Neuronal stem cell (in vitro differentiated cells): ENCODE results near the gene HSPG2.

Source experiments
- DNase-seq: peaks from one replicate; pipeline ENCODE4 v3.0.0-alpha.2; 2013; ENCODE audit warnings: low spot score
- H2AFZ ChIP-seq: one replicate; pipeline ENCODE4 v1.6.1; 2013; ENCODE audit warnings: mild to moderate bottlenecking, low read length, inconsistent platforms
- H2AK5ac ChIP-seq: 2 replicates; pipeline ENCODE4 v1.6.1; 2013; ENCODE audit warnings: low read depth, mild to moderate bottlenecking, inconsistent platforms, low read length, moderate library complexity, mixed read lengths
- H2BK120ac ChIP-seq: 2 replicates; pipeline ENCODE4 v1.6.1; 2013; ENCODE audit warnings: low read depth, mild to moderate bottlenecking, inconsistent platforms, low read length, moderate library complexity, mixed read lengths
- H2BK12ac ChIP-seq: one replicate; pipeline ENCODE4 v1.6.1; 2013; ENCODE audit warnings: low read length, inconsistent platforms
- H2BK15ac ChIP-seq: 2 replicates; pipeline ENCODE4 v1.6.1; 2013; ENCODE audit warnings: mild to moderate bottlenecking, low read length, inconsistent platforms, mixed read lengths
- H2BK5ac ChIP-seq: one replicate; pipeline ENCODE4 v1.6.1; 2013; ENCODE audit warnings: inconsistent platforms, mild to moderate bottlenecking, low read length, moderate library complexity
- H3K14ac ChIP-seq: one replicate; pipeline ENCODE4 v1.6.1; 2013; ENCODE audit warnings: low read length, inconsistent platforms
- H3K18ac ChIP-seq: 2 replicates; pipeline ENCODE4 v1.6.1; 2013; ENCODE audit warnings: low read length, inconsistent platforms
- H3K23ac ChIP-seq: 2 replicates; pipeline ENCODE4 v1.6.1; 2013; ENCODE audit warnings: low read depth, mild to moderate bottlenecking, mixed read lengths, low read length, inconsistent platforms; ENCODE audit not compliant: poor library complexity
- H3K27ac ChIP-seq: replicated peaks from 3 replicates; pipeline ENCODE4 v1.5.1; 2013; ENCODE audit warnings: low read length, inconsistent platforms
- H3K27me3 ChIP-seq, 3 experiments: 2 replicates each; pipeline ENCODE4 v1.6.1; 2013; ENCODE audit warnings: low read length in 3 of 3, mild to moderate bottlenecking in 2 of 3, inconsistent platforms in 1 of 3, low read depth in 1 of 3, mixed read lengths in 1 of 3, moderate library complexity in 1 of 3; ENCODE audit not compliant: control insufficient read depth in 3 of 3, insufficient read depth in 3 of 3
- H3K36me3 ChIP-seq, 2 donors: replicated peaks in 1 of 2; 2 replicates each; pipeline ENCODE4 v1.6.1; 2013; ENCODE audit warnings: low read length in 2 of 2; ENCODE audit not compliant: control insufficient read depth in 2 of 2, insufficient read depth in 2 of 2
- H3K4ac ChIP-seq: 2 replicates; pipeline ENCODE4 v1.6.1; 2013; ENCODE audit warnings: inconsistent platforms, mild to moderate bottlenecking, low read length, moderate library complexity
- H3K4me1 ChIP-seq, 2 donors: 1 replicate in 1 of 2; 2 replicates in 1 of 2; pipeline ENCODE4 v1.6.1; 2013; ENCODE audit warnings: low read length in 2 of 2, low read depth in 1 of 2; ENCODE audit not compliant: control insufficient read depth in 2 of 2, insufficient read depth in 1 of 2
- H3K4me2 ChIP-seq: one replicate; pipeline ENCODE4 v1.6.1; 2013; ENCODE audit warnings: mild to moderate bottlenecking, low read length, inconsistent platforms; ENCODE audit not compliant: insufficient read depth, poor library complexity, severe bottlenecking
- H3K4me3 ChIP-seq, 2 donors: 2 replicates each; pipeline ENCODE4 v1.5.1; 2013; ENCODE audit warnings: low read length in 2 of 2, mild to moderate bottlenecking in 2 of 2, inconsistent platforms in 1 of 2, moderate library complexity in 1 of 2
- H3K79me1 ChIP-seq: one replicate; pipeline ENCODE4 v1.6.1; 2013; ENCODE audit warnings: low read depth, mild to moderate bottlenecking, inconsistent platforms, low read length, moderate library complexity
- H3K9ac ChIP-seq: one replicate; pipeline ENCODE4 v1.6.1; 2013; ENCODE audit warnings: mild to moderate bottlenecking, low read depth, low read length, inconsistent platforms; ENCODE audit not compliant: poor library complexity
- H3K9me3 ChIP-seq, 2 donors: replicated peaks in 1 of 2; 2 replicates each; pipeline versions ENCODE3 to v1.6.1; 2013; ENCODE audit warnings: low read length in 2 of 2, mild to moderate bottlenecking in 2 of 2, inconsistent platforms in 1 of 2, low read depth in 1 of 2, mixed read lengths in 1 of 2, moderate library complexity in 1 of 2; ENCODE audit not compliant: control insufficient read depth in 2 of 2, insufficient read depth in 1 of 2
- H4K8ac ChIP-seq: one replicate; pipeline ENCODE4 v1.6.1; 2013; ENCODE audit warnings: low read depth, mild to moderate bottlenecking, inconsistent platforms, low read length, moderate library complexity
- H4K91ac ChIP-seq: one replicate; pipeline ENCODE4 v1.6.1; 2013; ENCODE audit warnings: low read length, low read depth, mild to moderate bottlenecking, inconsistent platforms; ENCODE audit not compliant: poor library complexity
- WGBS, 2 donors: extraction: QIAGEN DNeasy Blood & Tissue Kit; methylation state at CpG; one replicate each; pipeline ENCODE4 v1.1.7; 2013; ENCODE audit warnings: missing lambda C conversion rate in 2 of 2, mixed read lengths in 1 of 2; ENCODE audit not compliant: insufficient read length in 2 of 2, insufficient replicate concordance in 1 of 2; ENCODE audit errors: extremely low coverage in 2 of 2; 5-methylcytosine and 5-hydroxymethylcytosine counted together

HSPG2 gene

DNA sequence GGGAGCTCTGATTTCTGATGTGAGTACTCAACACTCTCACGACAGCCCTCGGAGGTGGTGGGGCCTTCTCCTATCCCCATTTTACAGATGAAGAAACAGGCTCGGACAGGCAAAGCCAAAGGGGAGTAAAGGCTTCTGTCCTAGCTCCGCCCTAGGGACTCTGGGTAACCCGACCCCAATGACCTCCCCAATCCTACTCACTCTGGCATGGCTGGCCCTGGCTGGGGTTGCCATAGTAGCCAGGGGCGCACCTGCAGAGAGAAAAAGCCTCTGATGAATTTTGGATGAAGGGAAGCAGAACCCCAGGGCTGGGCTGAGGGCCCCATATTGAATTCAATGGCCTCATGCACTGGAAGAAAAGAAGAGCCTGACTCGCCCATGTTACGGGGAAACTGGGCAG lies 63.9 kb downstream of the HSPG2 start:
- DNase-seq: peak; percentile 12
- H2AFZ ChIP-seq: no peak overlapping the region

DNA sequence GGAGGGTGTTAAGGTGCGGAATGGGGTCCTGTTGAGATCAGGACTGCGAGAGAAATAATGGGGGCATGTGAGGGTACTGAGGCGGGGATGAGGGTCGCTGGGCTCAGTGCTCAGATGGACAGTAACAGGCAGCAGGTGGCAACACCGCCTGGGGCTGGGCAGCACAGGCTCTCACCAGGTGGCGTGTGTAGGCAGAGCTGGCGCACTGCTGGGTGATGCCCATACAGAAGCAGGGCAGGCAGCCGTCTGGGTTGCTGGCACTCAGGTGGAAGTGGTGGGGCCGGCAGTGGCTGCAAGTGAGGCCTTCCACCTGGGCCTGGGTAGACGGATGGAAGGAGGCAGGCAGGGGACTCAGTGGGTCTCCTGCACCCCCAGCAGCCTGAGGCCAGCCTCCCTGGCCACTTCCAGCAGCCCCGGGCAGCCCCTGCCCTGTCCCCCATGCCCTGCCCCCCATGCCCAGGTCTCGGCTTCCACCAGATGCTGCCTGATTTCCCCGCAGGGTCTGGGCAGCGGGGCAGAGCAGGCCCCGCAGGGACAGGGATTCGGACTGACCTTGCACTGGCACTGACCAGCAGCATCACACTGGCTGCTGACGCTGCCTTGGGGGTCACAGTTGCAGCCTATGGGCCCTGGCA lies 64.5 kb downstream of the HSPG2 start:
- Histone ChIP-seq H3K4me3 (no peak overlapping the region), H2BK5ac (peak overlapping the region; percentile 71), H2AFZ (no peak overlapping the region), H3K27ac (no peak overlapping the region), H3K4ac (no peak overlapping the region), H3K4me1 (peaks cover 0 to 2% of the 10 kb centered on the region in 2 donors), H3K4me2 (no peak overlapping the region), H3K18ac (peak overlapping the region; percentile 83), H4K91ac (peak overlapping the region; percentile 72), H2BK15ac (peak overlapping the region; percentile 26), H3K79me1 (peaks cover 5% of the 10 kb centered on the region), H3K14ac (no peak overlapping the region), H3K27me3 (no peaks in the 10 kb centered on the region), H3K36me3 (peaks cover 42 to 73% of the 10 kb centered on the region in 2 donors), H2BK12ac (no peak overlapping the region), H3K23ac (peak overlapping the region; percentile 55), H4K8ac (peak overlapping the region; percentile 65), H2AK5ac (peak overlapping the region; percentile 32), H3K9ac (no peak overlapping the region), H3K9me3 (no peaks in the 10 kb centered on the region), H2BK120ac (peak overlapping the region; percentile 72)
- no peak for DNase-seq
- WGBS, 2 donors: no CpG with 5 or more reads among the region's 17 CpGs

More for the DNA sequence above, 63.9 kb downstream of the HSPG2 start:
- Histone ChIP-seq H3K4me2 (no peak overlapping the region), H3K36me3 (peaks cover 46 to 79% of the 10 kb centered on the region in 2 donors), H3K4ac (no peak overlapping the region), H2BK120ac (no peak overlapping the region), H3K4me1 (peaks cover 0 to 2% of the 10 kb centered on the region in 2 donors), H2BK15ac (no peak overlapping the region), H3K9me3 (no peaks in the 10 kb centered on the region), H3K23ac (no peak overlapping the region), H2BK5ac (no peak overlapping the region), H3K27me3 (no peaks in the 10 kb centered on the region), H4K91ac (no peak overlapping the region), H3K14ac (no peak overlapping the region), H2BK12ac (no peak overlapping the region), H3K79me1 (peaks cover 5% of the 10 kb centered on the region), H2AK5ac (peak overlapping the region; percentile 32), H3K4me3 (no peak overlapping the region), H3K9ac (no peak overlapping the region), H3K27ac (no peak overlapping the region), H4K8ac (peak overlapping the region; percentile 65), H3K18ac (no peak overlapping the region)
- no CpG with 5 or more reads among the region's 8 CpGs for WGBS, 2 donors

DNA sequence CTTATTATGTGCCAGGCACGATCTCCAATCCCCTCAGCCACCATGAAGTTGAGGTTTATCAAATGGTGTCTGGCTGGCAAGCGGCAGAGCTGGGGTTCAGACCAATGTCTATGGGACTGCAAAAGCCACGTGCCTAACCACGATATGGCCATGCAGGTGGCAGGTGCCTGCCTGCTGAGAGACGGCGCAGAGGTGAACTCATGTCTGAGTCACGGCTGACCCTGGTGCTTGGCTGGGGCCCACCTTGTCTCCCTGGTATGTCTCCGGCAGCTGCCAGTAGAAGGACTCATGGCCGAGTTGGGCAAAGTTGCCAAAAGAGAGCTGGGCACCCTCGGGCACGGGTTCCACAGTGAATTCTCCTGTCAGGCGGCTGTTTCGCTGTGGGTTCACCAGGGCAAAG lies 65.2 kb downstream of the HSPG2 start:
- no peak overlapping the region for H3K9ac ChIP-seq
- H2BK120ac ChIP-seq: no peak overlapping the region
- peak overlapping the region; percentile 17 for H3K23ac ChIP-seq
- WGBS, 2 donors: no CpG with 5 or more reads among the region's 13 CpGs
- no peak overlapping the region for H3K4me2 ChIP-seq
- DNase-seq: no peak
- H3K27me3 ChIP-seq: no peaks in the 10 kb centered on the region
- no peak overlapping the region for H2AFZ ChIP-seq
- H3K4me1 ChIP-seq: peaks cover 0 to 2% of the 10 kb centered on the region in 2 donors
- no peaks in the 10 kb centered on the region for H3K9me3 ChIP-seq
- H3K79me1 ChIP-seq: peaks cover 5% of the 10 kb centered on the region
- H3K18ac ChIP-seq: no peak overlapping the region
- no peak overlapping the region for H3K4me3 ChIP-seq
- no peak overlapping the region for H2BK15ac ChIP-seq
- H3K14ac ChIP-seq: no peak overlapping the region
- no peak overlapping the region for H3K27ac ChIP-seq
- peaks cover 44 to 69% of the 10 kb centered on the region in 2 donors for H3K36me3 ChIP-seq
- H2BK5ac ChIP-seq: peak overlapping the region; percentile 71
- H3K4ac ChIP-seq: no peak overlapping the region
- no peak overlapping the region for H2BK12ac ChIP-seq
- no peak overlapping the region for H4K91ac ChIP-seq
- no peak overlapping the region for H4K8ac ChIP-seq
- peak overlapping the region; percentile 14 for H2AK5ac ChIP-seq

DNA sequence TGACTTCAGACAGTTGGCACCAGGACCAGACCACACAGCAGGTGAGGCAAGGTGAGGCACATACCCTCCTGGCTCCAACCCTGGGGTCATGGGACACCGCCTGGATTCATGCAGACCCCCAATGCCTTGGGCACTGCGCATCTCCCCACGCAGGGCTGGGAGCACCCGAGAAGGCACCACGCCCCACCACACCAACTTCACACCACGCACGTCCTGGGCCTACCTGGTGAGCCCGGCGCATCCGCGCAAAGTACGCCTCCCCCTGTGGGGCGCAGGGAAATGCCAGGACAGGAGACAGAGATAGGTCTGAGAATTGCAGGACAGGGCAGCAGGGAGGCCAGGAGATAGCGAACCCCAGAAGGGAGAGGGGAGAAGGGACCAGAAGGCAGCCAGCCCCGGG lies 66.5 kb downstream of the HSPG2 start:
- WGBS, 2 donors: no CpG with 5 or more reads among the region's 15 CpGs
- Histone ChIP-seq H3K36me3 (peaks cover 41 to 58% of the 10 kb centered on the region in 2 donors), H3K4ac (no peak overlapping the region)

More for the DNA sequence above, 66.5 kb downstream of the HSPG2 start:
- H3K9me3 ChIP-seq: no peaks in the 10 kb centered on the region
- no peak overlapping the region for H2BK120ac ChIP-seq
- H3K23ac ChIP-seq: peak overlapping the region; percentile 22
- H2AK5ac ChIP-seq: no peak overlapping the region
- H2AFZ ChIP-seq: no peak overlapping the region
- DNase-seq: no peak
- H3K27me3 ChIP-seq: no peaks in the 10 kb centered on the region
- peak overlapping the region; percentile 2 for H3K18ac ChIP-seq
- H2BK12ac ChIP-seq: no peak overlapping the region
- no peak overlapping the region for H3K9ac ChIP-seq
- H2BK15ac ChIP-seq: no peak overlapping the region
- peak overlapping the region; percentile 2 for H3K14ac ChIP-seq
- H3K4me2 ChIP-seq: no peak overlapping the region
- peaks cover 7 to 9% of the 10 kb centered on the region in 2 donors for H3K4me1 ChIP-seq
- no peak overlapping the region for H2BK5ac ChIP-seq
- H3K27ac ChIP-seq: no peak overlapping the region
- H3K79me1 ChIP-seq: peaks cover 2% of the 10 kb centered on the region
- H4K91ac ChIP-seq: no peak overlapping the region
- peak overlapping the region; percentile 24 for H4K8ac ChIP-seq
- H3K4me3 ChIP-seq: peak overlapping the region in 1 of 2 donors; percentile 3
